Endothelial cell of umbilical vein (primary cell): ENCODE data around the gene ATP11B. TPM values are rescaled to one million over a fixed set of nuclear protein-coding genes. Genes with fewer than 3 reads are reported as not detected.

Experiments used
- BruUV-seq: library from RNA; stranded (reverse); fragments of 400-500 nt; replicated peaks from 2 replicates; lab custom pipeline; 2021; lab: Mats Ljungman, UMichigan
- CTCF ChIA-PET: fragments of 300-600, 350-600 bp; sonication (Branson Sonifier 250); formaldehyde crosslinking; loops from one replicate; lab custom pipeline; 2021; ENCODE audit warnings: antibody characterized with exemption, inconsistent platforms; lab: Charles Lee
- POLR2A ChIA-PET: fragments of 300-600, 350-600 bp; sonication (Branson Sonifier 250); formaldehyde crosslinking; loops from one replicate; lab custom pipeline; 2021; ENCODE audit warnings: antibody characterized with exemption, inconsistent platforms; lab: Charles Lee
- DNase-seq: peaks from one replicate; pipeline ENCODE4 v3.0.0-alpha.2; 2011; ENCODE audit warnings: low read depth, low spot score
- FAIRE-seq: peaks from 2 replicates; lab custom pipeline; 2011; peaks lifted over from hg19 to GRCh38; lab: Jason Lieb, UNC
- H2AFZ ChIP-seq: 2 replicates; pipeline ENCODE4 v1.6.0; 2012; ENCODE audit warnings: low read depth, low read length, control low read depth, inconsistent platforms
- H3K27ac ChIP-seq: 2 replicates; pipeline ENCODE4 v1.5.1; 2011; ENCODE audit warnings: low read depth, mild to moderate bottlenecking, control low read depth, low read length, moderate library complexity; ENCODE audit not compliant: insufficient read depth
- H3K27me3 ChIP-seq, 2 experiments: 2 replicates each; pipeline versions ENCODE4 v1.6.0 to v1.6.1; 2011; ENCODE audit warnings: low read length in 2 of 2, mixed read lengths in 1 of 2; ENCODE audit not compliant: control insufficient read depth in 2 of 2, insufficient read depth in 2 of 2
- H3K36me3 ChIP-seq, 2 experiments: 2 replicates in 1 of 2; 3 replicates in 1 of 2; pipeline ENCODE4 v1.5.1; 2011; ENCODE audit warnings: low read length in 2 of 2, mild to moderate bottlenecking in 1 of 2, moderate library complexity in 1 of 2; ENCODE audit not compliant: control insufficient read depth in 2 of 2, insufficient read depth in 2 of 2; ENCODE audit errors: extremely low read depth in 1 of 2
- H3K4me1 ChIP-seq: 3 replicates; pipeline ENCODE4 v1.5.1; 2011; ENCODE audit warnings: mild to moderate bottlenecking, low read length; ENCODE audit not compliant: control insufficient read depth, insufficient read depth; ENCODE audit errors: extremely low read depth
- H3K4me2 ChIP-seq: 2 replicates; pipeline ENCODE4 v1.6.1; 2011; ENCODE audit warnings: low read length, control low read depth, mixed read lengths; ENCODE audit not compliant: insufficient read depth
- H3K4me3 ChIP-seq, 3 experiments: fragments of 200-600 bp in 1 of 3; sonication (generic), shearing (Covaris generic) in 1 of 3; replicated peaks in 1 of 3; 2 replicates each; pipeline ENCODE4 v1.5.1; 2011 to 2016; ENCODE audit warnings: control low read depth in 3 of 3, low read length in 3 of 3, mild to moderate bottlenecking in 2 of 3, inconsistent platforms in 1 of 3, low read depth in 1 of 3, moderate library complexity in 1 of 3; ENCODE audit not compliant: insufficient read depth in 1 of 3
- H3K79me2 ChIP-seq: 2 replicates; pipeline ENCODE4 v1.6.0; 2012; ENCODE audit warnings: low read length, inconsistent platforms; ENCODE audit not compliant: control insufficient read depth, insufficient read depth
- H3K9ac ChIP-seq: replicated peaks from 2 replicates; pipeline ENCODE3; 2011; ENCODE audit warnings: low read length, control low read depth; ENCODE audit not compliant: insufficient read depth; ENCODE audit errors: extremely low read depth
- H3K9me1 ChIP-seq: replicated peaks from 3 replicates; pipeline ENCODE4 v1.6.0; 2011; ENCODE audit warnings: mild to moderate bottlenecking, low read length; ENCODE audit not compliant: control insufficient read depth, insufficient read depth; ENCODE audit errors: extremely low read depth
- H3K9me3 ChIP-seq: replicated peaks from 2 replicates; pipeline ENCODE4 v1.5.1; 2012; ENCODE audit warnings: low read length, inconsistent platforms; ENCODE audit not compliant: control insufficient read depth, insufficient read depth
- H4K20me1 ChIP-seq: replicated peaks from 2 replicates; pipeline ENCODE3; 2011; ENCODE audit warnings: mild to moderate bottlenecking, low read length; ENCODE audit not compliant: control insufficient read depth, insufficient read depth; ENCODE audit errors: extremely low read depth
- CTCF ChIP-seq, 2 donors: IDR thresholded peaks; 1 replicate in 1 of 2; 2 replicates in 1 of 2; pipeline ENCODE4 v1.5.1; 2011; ENCODE audit warnings: low read length in 2 of 2, mild to moderate bottlenecking in 2 of 2, moderate library complexity in 2 of 2, control low read depth in 1 of 2, inconsistent platforms in 1 of 2, low read depth in 1 of 2; ENCODE audit not compliant: insufficient read depth in 1 of 2; ENCODE audit errors: extremely low read depth in 1 of 2
- EZH2 ChIP-seq: IDR thresholded peaks from 2 replicates; pipeline ENCODE4 v1.6.1; 2012; ENCODE audit warnings: borderline replicate concordance, low read depth, mild to moderate bottlenecking, moderate library complexity, low read length, inconsistent platforms; ENCODE audit not compliant: severe bottlenecking
- FOS ChIP-seq: IDR thresholded peaks from 2 replicates; pipeline ENCODE4 v1.6.1; 2011; ENCODE audit warnings: mild to moderate bottlenecking, low read length, moderate library complexity, borderline replicate concordance; ENCODE audit not compliant: insufficient read depth
- GATA2 ChIP-seq: IDR thresholded peaks from 2 replicates; pipeline ENCODE4 v1.7.0; 2011; ENCODE audit warnings: low read depth, mild to moderate bottlenecking, moderate library complexity, mixed read lengths, low read length; ENCODE audit not compliant: insufficient read length, insufficient read depth
- JUN ChIP-seq: IDR thresholded peaks from 2 replicates; pipeline ENCODE4 v1.6.1; 2011; ENCODE audit warnings: borderline replicate concordance, low read depth; ENCODE audit not compliant: insufficient read length, insufficient read depth
- MAX ChIP-seq: IDR thresholded peaks from 2 replicates; pipeline ENCODE4 v1.6.1; 2011; ENCODE audit not compliant: insufficient read depth, insufficient read length
- MYC ChIP-seq: IDR thresholded peaks from one replicate; pipeline ENCODE4 v1.6.1; 2011; ENCODE audit warnings: mild to moderate bottlenecking, low read depth, low read length
- POLR2A ChIP-seq: IDR thresholded peaks from 2 replicates; pipeline ENCODE4 v1.6.1; 2012; ENCODE audit warnings: low read depth, mild to moderate bottlenecking, control low read depth, low read length
- POLR2AphosphoS5 ChIP-seq: IDR thresholded peaks from 2 replicates; pipeline ENCODE4 v1.6.1; 2012; ENCODE audit warnings: low read depth, mild to moderate bottlenecking, control low read depth, low read length, moderate library complexity; ENCODE audit not compliant: insufficient read depth
- dilution Hi-C: fragments of 300-500 bp; cut with MboI; formaldehyde crosslinking; loops from one replicate; pipeline ENCODE4 v1.15.0; 2019; ENCODE audit warnings: low sequenced_read_pairs; ENCODE audit not compliant: extremely low pct_ligation_motif_present
- intact Hi-C: fragments of 100-400 bp; cut with micrococcal nuclease; formaldehyde crosslinking; loops from one replicate; pipeline ENCODE4 v1.10.0; 2022
- polyA plus RNA-seq, 4 experiments: library from polyadenylated mRNA; depleted of rRNA in 3 of 4; stranded (reverse) in 3 of 4; unstranded in 1 of 4; fragments of >200 nt; gene quantifications; 2 replicates each; pipeline versions ENCODE4 v1.2.1 to v1.2.3, GENCODE V29; 2011 to 2012; ENCODE audit warnings: missing spikeins in 1 of 4
- total RNA-seq: library from RNA; stranded (reverse); gene quantifications from 2 replicates; pipeline ENCODE4 v1.2.3, GENCODE V29; 2021

ATP11B gene
- total and polyA plus RNA-seq, 2 donors (not counting 3 experiments of a cell fraction or from before 2014, with no cell fraction given), result 10.1 to 49.3 TPM

- Histone ChIP-seq H3K79me2 (no peaks in the 10 kb centered on the region), H3K27ac (no peak overlapping the region), H3K9ac (no peak overlapping the region), H3K4me1 (no peaks in the 10 kb centered on the region), H3K9me3 (no peaks in the 10 kb centered on the region), H3K4me3 (no peak overlapping the region), H3K4me2 (no peak overlapping the region), H3K9me1 (no peaks in the 10 kb centered on the region), H3K36me3 (peaks cover 0 to 2% of the 10 kb centered on the region in 2 experiments), H2AFZ (no peak overlapping the region), H3K27me3 (no peaks in the 10 kb centered on the region), H4K20me1 (no peaks in the 10 kb centered on the region)
- dilution Hi-C loops, result no loop called here
- no peak for FAIRE-seq
- peak; percentile 35 for DNase-seq
- no TSS peak for BruUV-seq
- POLR2A ChIA-PET, result no interaction called here
- TF ChIP-seq MAX (no peak), EZH2 (no peak), POLR2A (no peak), JUN (no peak), POLR2AphosphoS5 (no peak)
- CTCF ChIA-PET, result interaction anchor here (0.7 to 4.6 kb wide), 2 partner anchors 14 to 140 kb away, joined by 3 to 25 read pairs; no protein-coding TSS in a partner anchor
- intact Hi-C loops, result no loop called here
Observed at GRCh38 chr3:182855076-182855475, 61.8 kb downstream of the ATP11B start.

- no TSS peak for BruUV-seq
- Histone ChIP-seq H3K36me3 (peaks cover 0 to 2% of the 10 kb centered on the region in 2 experiments), H3K9ac (no peak overlapping the region), H2AFZ (no peak overlapping the region), H3K9me1 (no peaks in the 10 kb centered on the region), H4K20me1 (no peaks in the 10 kb centered on the region), H3K79me2 (no peaks in the 10 kb centered on the region), H3K4me1 (no peaks in the 10 kb centered on the region), H3K4me2 (no peak overlapping the region), H3K27ac (no peak overlapping the region), H3K27me3 (no peaks in the 10 kb centered on the region), H3K9me3 (no peaks in the 10 kb centered on the region), H3K4me3 (no peak overlapping the region)
- CTCF ChIA-PET, result interaction anchor here (1.5 to 2.0 kb wide), 2 partner anchors 147 to 151 kb away, joined by 5 to 20 read pairs; no protein-coding TSS in a partner anchor
- POLR2A ChIA-PET, result no interaction called here
- TF ChIP-seq EZH2 (no peak), POLR2AphosphoS5 (no peak), GATA2 (no peak), CTCF (IDR thresholded peaks at IDR 0.05; ENCODE audit: extremely low read depth in 1 of 2, insufficient read depth in 1 of 2, low read depth in 1 of 2, low read length in 2 of 2) (no peak), FOS (no peak), POLR2A (no peak), MYC (no peak), MAX (no peak), JUN (no peak)
- DNase-seq (no peak), FAIRE-seq (no peak)
- dilution Hi-C loops, result no loop called here
- intact Hi-C loops, result no loop called here
Observed at GRCh38 chr3:182861348-182861747, 68.0 kb downstream of the ATP11B start.
